ENCODE measurements around the gene CNBP. TPM values are rescaled to one million over a fixed set of nuclear protein-coding genes. Genes with fewer than 3 reads are reported as not detected.

Gene CNBP
- total and polyA plus RNA-seq, 2 of the 13 experiments (the other 11 are each of a cell fraction or from before 2014, with no cell fraction given): 282 to 354 TPM

DNA sequence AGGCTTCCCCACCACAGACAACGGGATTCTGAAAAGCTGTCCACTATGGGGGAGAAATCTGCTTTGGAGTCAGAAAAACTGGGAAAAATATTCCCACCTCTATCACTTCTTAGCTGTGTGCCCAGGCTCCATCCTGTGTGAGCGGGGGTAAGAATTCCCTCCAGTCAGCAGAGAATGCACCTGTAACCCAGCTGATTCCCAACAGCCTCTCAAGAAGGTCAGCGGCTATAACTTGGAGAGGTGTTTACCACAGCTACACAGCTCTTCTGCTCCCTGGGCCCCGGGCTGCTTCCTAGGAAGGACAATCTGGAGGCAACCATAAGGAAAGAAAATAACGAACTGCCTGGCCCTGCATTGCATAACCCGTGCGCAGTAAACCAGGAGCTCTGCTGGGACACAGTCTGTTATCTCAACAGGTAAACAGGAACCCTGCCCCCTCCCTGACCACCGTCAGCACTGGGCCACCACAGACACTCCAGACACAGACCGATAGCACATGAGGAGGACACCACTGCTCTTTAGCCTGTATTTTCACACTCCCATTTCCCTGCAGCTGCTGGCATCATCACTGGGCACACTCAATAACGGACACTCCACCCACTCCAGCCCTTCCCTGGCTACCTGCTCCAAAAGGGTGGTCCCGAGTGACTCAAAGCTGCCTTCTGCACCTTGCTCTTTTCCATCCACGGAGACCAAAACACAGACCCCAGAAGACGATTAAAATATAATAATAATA lies 64.2 kb downstream of the CNBP start (continued):
- peak; percentile 82; the same call in 1 of the 2 replicates for TF ChIP-seq ZNF850 (CRISPR knock-in tag; conservative IDR thresholded peaks at IDR 0.05)
- no peak for TF ChIP-seq RARG (CRISPR knock-in tag; IDR thresholded peaks at IDR 0.05; ENCODE audit: low read depth)
- no peak for TF ChIP-seq ZZZ3 (CRISPR knock-in tag; IDR thresholded peaks at IDR 0.05; ENCODE audit: borderline replicate concordance)
- no peak for TF ChIP-seq ZFP41 (CRISPR knock-in tag; IDR thresholded peaks at IDR 0.05; ENCODE audit: borderline replicate concordance)
- no peak for TF ChIP-seq ZNF367 (CRISPR knock-in tag; IDR thresholded peaks at IDR 0.05; ENCODE audit: borderline replicate concordance)
- TF ChIP-seq, protein P1, sequence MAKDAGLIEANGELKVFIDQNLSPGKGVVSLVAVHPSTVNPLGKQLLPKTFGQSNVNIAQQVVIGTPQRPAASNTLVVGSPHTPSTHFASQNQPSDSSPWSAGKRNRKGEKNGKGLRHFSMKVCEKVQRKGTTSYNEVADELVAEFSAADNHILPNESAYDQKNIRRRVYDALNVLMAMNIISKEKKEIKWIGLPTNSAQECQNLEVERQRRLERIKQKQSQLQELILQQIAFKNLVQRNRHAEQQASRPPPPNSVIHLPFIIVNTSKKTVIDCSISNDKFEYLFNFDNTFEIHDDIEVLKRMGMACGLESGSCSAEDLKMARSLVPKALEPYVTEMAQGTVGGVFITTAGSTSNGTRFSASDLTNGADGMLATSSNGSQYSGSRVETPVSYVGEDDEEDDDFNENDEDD (CRISPR knock-in tag; IDR thresholded peaks at IDR 0.05; ENCODE audit: borderline replicate concordance): 0 out of 2 replicates have a peak, but pooled peaks have one; percentile 21
- TF ChIP-seq ZNF10 (CRISPR knock-in tag; IDR thresholded peaks at IDR 0.05; ENCODE audit: borderline replicate concordance, low read depth): no peak
- no peak for TF ChIP-seq ZNF207 (IDR thresholded peaks at IDR 0.05; ENCODE audit: borderline replicate concordance)
- TF ChIP-seq ZNF12 (CRISPR knock-in tag; IDR thresholded peaks at IDR 0.05): peak; percentile 49; the same call in 1 of the 2 replicates
- TF ChIP-seq ZBTB20 (CRISPR knock-in tag; IDR thresholded peaks at IDR 0.05; ENCODE audit: borderline replicate concordance, low read depth): peak; percentile 89; the same call in 1 of the 2 replicates
- TF ChIP-seq, protein P2, sequence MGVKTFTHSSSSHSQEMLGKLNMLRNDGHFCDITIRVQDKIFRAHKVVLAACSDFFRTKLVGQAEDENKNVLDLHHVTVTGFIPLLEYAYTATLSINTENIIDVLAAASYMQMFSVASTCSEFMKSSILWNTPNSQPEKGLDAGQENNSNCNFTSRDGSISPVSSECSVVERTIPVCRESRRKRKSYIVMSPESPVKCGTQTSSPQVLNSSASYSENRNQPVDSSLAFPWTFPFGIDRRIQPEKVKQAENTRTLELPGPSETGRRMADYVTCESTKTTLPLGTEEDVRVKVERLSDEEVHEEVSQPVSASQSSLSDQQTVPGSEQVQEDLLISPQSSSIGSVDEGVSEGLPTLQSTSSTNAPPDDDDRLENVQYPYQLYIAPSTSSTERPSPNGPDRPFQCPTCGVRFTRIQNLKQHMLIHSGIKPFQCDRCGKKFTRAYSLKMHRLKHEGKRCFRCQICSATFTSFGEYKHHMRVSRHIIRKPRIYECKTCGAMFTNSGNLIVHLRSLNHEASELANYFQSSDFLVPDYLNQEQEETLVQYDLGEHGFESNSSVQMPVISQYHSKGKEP (CRISPR knock-in tag; IDR thresholded peaks at IDR 0.05): no peak
- TF ChIP-seq PITX1 (CRISPR knock-in tag; IDR thresholded peaks at IDR 0.05): peak; percentile 77
- TF ChIP-seq GATAD2A (CRISPR knock-in tag; IDR thresholded peaks at IDR 0.05): peak; percentile 93
- TF ChIP-seq, protein P3, sequence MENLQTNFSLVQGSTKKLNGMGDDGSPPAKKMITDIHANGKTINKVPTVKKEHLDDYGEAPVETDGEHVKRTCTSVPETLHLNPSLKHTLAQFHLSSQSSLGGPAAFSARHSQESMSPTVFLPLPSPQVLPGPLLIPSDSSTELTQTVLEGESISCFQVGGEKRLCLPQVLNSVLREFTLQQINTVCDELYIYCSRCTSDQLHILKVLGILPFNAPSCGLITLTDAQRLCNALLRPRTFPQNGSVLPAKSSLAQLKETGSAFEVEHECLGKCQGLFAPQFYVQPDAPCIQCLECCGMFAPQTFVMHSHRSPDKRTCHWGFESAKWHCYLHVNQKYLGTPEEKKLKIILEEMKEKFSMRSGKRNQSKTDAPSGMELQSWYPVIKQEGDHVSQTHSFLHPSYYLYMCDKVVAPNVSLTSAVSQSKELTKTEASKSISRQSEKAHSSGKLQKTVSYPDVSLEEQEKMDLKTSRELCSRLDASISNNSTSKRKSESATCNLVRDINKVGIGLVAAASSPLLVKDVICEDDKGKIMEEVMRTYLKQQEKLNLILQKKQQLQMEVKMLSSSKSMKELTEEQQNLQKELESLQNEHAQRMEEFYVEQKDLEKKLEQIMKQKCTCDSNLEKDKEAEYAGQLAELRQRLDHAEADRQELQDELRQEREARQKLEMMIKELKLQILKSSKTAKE (CRISPR knock-in tag; IDR thresholded peaks at IDR 0.05; ENCODE audit: borderline replicate concordance): peak; percentile 98
- TF ChIP-seq ZNF510 (CRISPR knock-in tag; IDR thresholded peaks at IDR 0.05; ENCODE audit: low read depth): no peak
- TF ChIP-seq, protein P4, sequence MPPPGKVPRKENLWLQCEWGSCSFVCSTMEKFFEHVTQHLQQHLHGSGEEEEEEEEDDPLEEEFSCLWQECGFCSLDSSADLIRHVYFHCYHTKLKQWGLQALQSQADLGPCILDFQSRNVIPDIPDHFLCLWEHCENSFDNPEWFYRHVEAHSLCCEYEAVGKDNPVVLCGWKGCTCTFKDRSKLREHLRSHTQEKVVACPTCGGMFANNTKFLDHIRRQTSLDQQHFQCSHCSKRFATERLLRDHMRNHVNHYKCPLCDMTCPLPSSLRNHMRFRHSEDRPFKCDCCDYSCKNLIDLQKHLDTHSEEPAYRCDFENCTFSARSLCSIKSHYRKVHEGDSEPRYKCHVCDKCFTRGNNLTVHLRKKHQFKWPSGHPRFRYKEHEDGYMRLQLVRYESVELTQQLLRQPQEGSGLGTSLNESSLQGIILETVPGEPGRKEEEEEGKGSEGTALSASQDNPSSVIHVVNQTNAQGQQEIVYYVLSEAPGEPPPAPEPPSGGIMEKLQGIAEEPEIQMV (CRISPR knock-in tag; IDR thresholded peaks at IDR 0.05; ENCODE audit: low read depth): 0 out of 2 replicates have a peak, but pooled peaks have one; percentile 25
- peak; percentile 87; the same call in 1 of the 2 replicates for TF ChIP-seq ZNF350 (CRISPR knock-in tag; IDR thresholded peaks at IDR 0.05; ENCODE audit: borderline replicate concordance, low read depth)
- peak; percentile 69; the same call in 1 of the 2 replicates for TF ChIP-seq ZNF589 (CRISPR knock-in tag; conservative IDR thresholded peaks at IDR 0.05)
- TF ChIP-seq, protein P5, sequence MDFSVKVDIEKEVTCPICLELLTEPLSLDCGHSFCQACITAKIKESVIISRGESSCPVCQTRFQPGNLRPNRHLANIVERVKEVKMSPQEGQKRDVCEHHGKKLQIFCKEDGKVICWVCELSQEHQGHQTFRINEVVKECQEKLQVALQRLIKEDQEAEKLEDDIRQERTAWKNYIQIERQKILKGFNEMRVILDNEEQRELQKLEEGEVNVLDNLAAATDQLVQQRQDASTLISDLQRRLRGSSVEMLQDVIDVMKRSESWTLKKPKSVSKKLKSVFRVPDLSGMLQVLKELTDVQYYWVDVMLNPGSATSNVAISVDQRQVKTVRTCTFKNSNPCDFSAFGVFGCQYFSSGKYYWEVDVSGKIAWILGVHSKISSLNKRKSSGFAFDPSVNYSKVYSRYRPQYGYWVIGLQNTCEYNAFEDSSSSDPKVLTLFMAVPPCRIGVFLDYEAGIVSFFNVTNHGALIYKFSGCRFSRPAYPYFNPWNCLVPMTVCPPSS (IDR thresholded peaks at IDR 0.05): no peak
- peak; percentile 81; the same call in 1 of the 2 replicates for TF ChIP-seq DPF2 (CRISPR knock-in tag; IDR thresholded peaks at IDR 0.05; ENCODE audit: borderline replicate concordance, low read depth)
- 0 out of 2 replicates have a peak, but pooled peaks have one; percentile 68 for TF ChIP-seq ZNF224 (CRISPR knock-in tag; IDR thresholded peaks at IDR 0.05)

All from HepG2 (cell line).